Smooth muscle cell (in vitro differentiated cells): ENCODE data around the gene ZNF780B. TPM values are rescaled to one million over a fixed set of nuclear protein-coding genes. Genes with fewer than 3 reads are reported as not detected.

ENCODE experiments used
- DNase-seq: peaks from one replicate; lab custom pipeline; 2025; ENCODE audit not compliant: unreplicated experiment; lab: John Stamatoyannopoulos, UW
- H2AFZ ChIP-seq: fragments of 200-600 bp; sonication (generic); 2 replicates; pipeline ENCODE4 v1.6.0; 2016; ENCODE audit warnings: antibody characterized with exemption, low read depth, mild to moderate bottlenecking
- H3F3A ChIP-seq: fragments of 200-600 bp; sonication (generic); 2 replicates; pipeline ENCODE4 v1.6.0; 2017; ENCODE audit warnings: antibody characterized with exemption, low read depth
- H3K27ac ChIP-seq: fragments of 200-600 bp; sonication (generic); 2 replicates; pipeline ENCODE4 v1.5.1; 2016; ENCODE audit warnings: low read depth, mild to moderate bottlenecking
- H3K27me3 ChIP-seq: fragments of 200-600 bp; sonication (generic); 2 replicates; pipeline ENCODE4 v1.6.1; 2016; ENCODE audit warnings: low read depth, mild to moderate bottlenecking
- H3K36me3 ChIP-seq: fragments of 200-600 bp; sonication (generic); 2 replicates; pipeline ENCODE4 v1.5.1; 2016; ENCODE audit warnings: low read depth
- H3K4me1 ChIP-seq: fragments of 200-600 bp; sonication (generic); 2 replicates; pipeline ENCODE4 v1.5.1; 2016; ENCODE audit warnings: low read depth
- H3K4me2 ChIP-seq: fragments of 200-600 bp; sonication (generic); 2 replicates; pipeline ENCODE4 v1.6.0; 2016; ENCODE audit warnings: mild to moderate bottlenecking
- H3K4me3 ChIP-seq: fragments of 200-600 bp; sonication (generic); 2 replicates; pipeline ENCODE4 v1.5.1; 2016; ENCODE audit warnings: mild to moderate bottlenecking
- H3K79me2 ChIP-seq: fragments of 200-600 bp; sonication (generic); 2 replicates; pipeline ENCODE4 v1.6.0; 2016; ENCODE audit warnings: low read depth, mild to moderate bottlenecking
- H3K9ac ChIP-seq: fragments of 200-600 bp; sonication (generic); 2 replicates; pipeline ENCODE4 v1.6.0; 2016; ENCODE audit warnings: low read depth
- H3K9me3 ChIP-seq: fragments of 200-600 bp; sonication (generic); replicated peaks from 2 replicates; pipeline ENCODE4 v1.5.1; 2016; ENCODE audit warnings: low read depth
- H4K20me1 ChIP-seq: fragments of 200-600 bp; sonication (generic); 2 replicates; pipeline ENCODE4 v1.6.0; 2016; ENCODE audit warnings: low read depth
- CTCF ChIP-seq: fragments of 200-600 bp; sonication (generic); IDR thresholded peaks from 2 replicates; pipeline ENCODE4 v1.5.1; 2017; ENCODE audit warnings: borderline replicate concordance, mild to moderate bottlenecking, antibody characterized with exemption; ENCODE audit not compliant: insufficient read depth, poor library complexity, severe bottlenecking
- WGBS: methylation state at CpG from one replicate; pipeline ENCODE4 v1.1.7; 2016; ENCODE audit warnings: low lambda C conversion rate; 5-methylcytosine and 5-hydroxymethylcytosine counted together
- polyA plus RNA-seq: library from polyadenylated mRNA; unstranded; fragments of >200 nt; fragmentation: Nextera tagmentation; extraction: Ambion mirVana; gene quantifications from 2 replicates; pipeline ENCODE4 v1.2.1, GENCODE V29; 2016
- total RNA-seq: library from RNA; depleted of rRNA; stranded (reverse); fragments of >200 nt; gene quantifications from 2 replicates; pipeline ENCODE4 v1.2.3, GENCODE V29; 2014

Gene ZNF780B
- total and polyA plus RNA-seq, 2 experiments from 2014 or later: 1.4 to 12.9 TPM

- Histone ChIP-seq H3K4me2 (no peak overlapping the region), H3K9me3 (no peaks in the 10 kb centered on the region), H3K79me2 (peaks cover 18% of the 10 kb centered on the region), H3K9ac (no peak overlapping the region), H3K27ac (no peak overlapping the region), H4K20me1 (no peaks in the 10 kb centered on the region), H3K36me3 (no peaks in the 10 kb centered on the region), H3K27me3 (no peaks in the 10 kb centered on the region), H2AFZ (no peak overlapping the region), H3F3A (no peaks in the 10 kb centered on the region), H3K4me3 (no peak overlapping the region), H3K4me1 (peaks cover 7% of the 10 kb centered on the region)
- no peak for DNase-seq
- WGBS: 92% methylated on average over 1 of the region's 1 CpG
- TF ChIP-seq CTCF: no peak
Measured at GRCh38 chr19:40093416-40093815, 37.4 kb upstream of the ZNF780B start.

GRCh38 chr19:40091205-40092129 is 35.4 kb upstream of the ZNF780B start:
- no peak for TF ChIP-seq CTCF
- Histone ChIP-seq H3F3A (no peaks in the 10 kb centered on the region), H3K27me3 (no peaks in the 10 kb centered on the region), H3K36me3 (no peaks in the 10 kb centered on the region), H3K9me3 (no peaks in the 10 kb centered on the region), H3K4me2 (peak overlapping the region; percentile 98), H4K20me1 (no peaks in the 10 kb centered on the region), H3K79me2 (peaks cover 37% of the 10 kb centered on the region), H3K4me1 (peaks cover 7% of the 10 kb centered on the region), H3K4me3 (peak overlapping the region; percentile 84), H2AFZ (peak overlapping the region; percentile 99), H3K9ac (peak overlapping the region; percentile 90), H3K27ac (peak overlapping the region; percentile 79)
- DNase-seq: no peak
- 54% methylated on average over 10 of the region's 10 CpGs for WGBS

GRCh38 chr19:40090241-40091204 is 34.5 kb upstream of the ZNF780B start, which contains the start of gene ZNF780A:
TSS of gene ZNF780A (minus strand) at chr19:40090943. CDS start at chr19:40084753, 6,190 bp downstream.
- H4K20me1 ChIP-seq: peaks cover 2% of the 10 kb centered on the region
- H3K27ac ChIP-seq: peak within 1 kb of the TSS; percentile 79
- H3K9ac ChIP-seq: peak within 1 kb of the TSS; percentile 90
- H3K36me3 ChIP-seq: no peaks in the 10 kb centered on the region
- peak within 1 kb of the TSS; percentile 98 for H3K4me2 ChIP-seq
- no peaks in the 10 kb centered on the region for H3K9me3 ChIP-seq
- H2AFZ ChIP-seq: peak within 1 kb of the TSS; percentile 99
- no peak for TF ChIP-seq CTCF
- H3K4me3 ChIP-seq: peak within 1 kb of the TSS; percentile 84
- H3K79me2 ChIP-seq: peaks cover 43% of the 10 kb centered on the region
- peak; percentile 25 for DNase-seq
- peaks cover 7% of the 10 kb centered on the region for H3K4me1 ChIP-seq
- no peaks in the 10 kb centered on the region for H3K27me3 ChIP-seq
- 2% methylated on average over 46 of the region's 47 CpGs for WGBS
- H3F3A ChIP-seq: no peaks in the 10 kb centered on the region
